OCI-LY7 (cell line): Measurements from ENCODE around the gene PEX5L. TPM values are rescaled to one million over a fixed set of nuclear protein-coding genes. Genes with fewer than 3 reads are reported as not detected.

Experiments used
- BruUV-seq: library from RNA; stranded (reverse); fragments of 400-500 nt; replicated peaks from 2 replicates; lab custom pipeline; 2021; lab: Mats Ljungman, UMichigan
- CTCF ChIA-PET: fragments of 300-600 bp; sonication (Branson Sonifier 250); formaldehyde crosslinking; loops from one replicate; lab custom pipeline; 2022; ENCODE audit warnings: antibody characterized with exemption; ENCODE audit not compliant: unreplicated experiment; lab: Charles Lee
- POLR2A ChIA-PET: fragments of 300-600 bp; sonication (Branson Sonifier 250); formaldehyde crosslinking; loops from one replicate; lab custom pipeline; 2022; ENCODE audit warnings: antibody characterized with exemption; lab: Charles Lee
- DNase-seq: peaks from one replicate; pipeline ENCODE4 v3.0.0-alpha.2; 2015; ENCODE audit warnings: low spot score
- H2AFZ ChIP-seq: fragments of 200-600 bp; sonication (generic), shearing (Covaris generic); 2 replicates; pipeline ENCODE4 v1.6.1; 2014; ENCODE audit warnings: mild to moderate bottlenecking, antibody characterized with exemption, low read length, moderate library complexity
- H3K27ac ChIP-seq: fragments of 200-600 bp; sonication (generic); 2 replicates; pipeline ENCODE4 v1.5.1; 2014; ENCODE audit warnings: mixed run types, low read depth, mild to moderate bottlenecking, moderate library complexity, low read length, inconsistent platforms; ENCODE audit not compliant: poor library complexity, severe bottlenecking
- H3K36me3 ChIP-seq: fragments of 200-600 bp; sonication (generic); 2 replicates; pipeline ENCODE4 v1.6.1; 2014; ENCODE audit warnings: mild to moderate bottlenecking, antibody characterized with exemption, low read length, moderate library complexity, mixed read lengths; ENCODE audit not compliant: insufficient read depth
- H3K4me1 ChIP-seq: fragments of 200-600 bp; sonication (generic); 2 replicates; pipeline ENCODE4 v1.5.1; 2014; ENCODE audit warnings: mild to moderate bottlenecking, low read length; ENCODE audit not compliant: insufficient read depth, poor library complexity, severe bottlenecking
- H3K4me2 ChIP-seq: fragments of 200-600 bp; sonication (generic); 2 replicates; pipeline ENCODE4 v1.6.1; 2014; ENCODE audit warnings: mild to moderate bottlenecking, low read length
- H3K4me3 ChIP-seq: fragments of 200-600 bp; sonication (generic); 2 replicates; pipeline ENCODE4 v1.5.1; 2014; ENCODE audit warnings: mild to moderate bottlenecking, low read depth, low read length; ENCODE audit not compliant: poor library complexity, severe bottlenecking
- H3K79me2 ChIP-seq: fragments of 200-600 bp; sonication (generic); 2 replicates; pipeline ENCODE4 v1.6.1; 2016; ENCODE audit warnings: low read depth, mild to moderate bottlenecking, low read length, moderate library complexity, mixed read lengths; ENCODE audit not compliant: insufficient read depth
- H3K9me2 ChIP-seq: fragments of 200-600 bp; sonication (generic); 2 replicates; pipeline ENCODE4 v1.6.1; 2016; ENCODE audit warnings: mild to moderate bottlenecking, low read length, mixed read lengths; ENCODE audit not compliant: insufficient read depth
- H3K9me3 ChIP-seq: fragments of 200-600 bp; sonication (generic); 2 replicates; pipeline ENCODE4 v1.6.1; 2014; ENCODE audit warnings: mild to moderate bottlenecking, mixed run types, low read length, mixed read lengths
- H4K20me1 ChIP-seq: fragments of 200-600 bp; sonication (generic); 2 replicates; pipeline ENCODE4 v1.6.1; 2014; ENCODE audit warnings: mild to moderate bottlenecking, antibody characterized with exemption, low read length, moderate library complexity, mixed read lengths; ENCODE audit not compliant: insufficient read depth
- CTCF ChIP-seq: fragments of 200-600 bp; sonication (generic); conservative IDR thresholded peaks from 2 replicates; pipeline ENCODE4 v1.5.1; 2014; ENCODE audit warnings: mild to moderate bottlenecking, antibody characterized with exemption, low read length, moderate library complexity, mixed read lengths
- EZH2phosphoT487 ChIP-seq: fragments of 200-600 bp; sonication (generic); IDR thresholded peaks from 2 replicates; pipeline ENCODE4 v1.6.1; 2018; ENCODE audit warnings: low read depth, borderline replicate concordance, mild to moderate bottlenecking, mixed run types, antibody characterized with exemption, low read length, moderate library complexity, mixed read lengths
- intact Hi-C: fragments of 100-400 bp; cut with micrococcal nuclease; formaldehyde crosslinking; loops from one replicate; pipeline ENCODE4 v1.10.0; 2022; ENCODE audit not compliant: unreplicated experiment
- total RNA-seq, 2 experiments: library from RNA; depleted of rRNA in 1 of 2; stranded (reverse); fragments of >200 nt in 1 of 2; shearing (Covaris generic) in 1 of 2; gene quantifications; 2 replicates each; pipeline ENCODE4 v1.2.3, GENCODE V29; 2014 to 2022

The PEX5L gene
- total RNA-seq, 2 experiments from 2014 or later: not detected

DNA sequence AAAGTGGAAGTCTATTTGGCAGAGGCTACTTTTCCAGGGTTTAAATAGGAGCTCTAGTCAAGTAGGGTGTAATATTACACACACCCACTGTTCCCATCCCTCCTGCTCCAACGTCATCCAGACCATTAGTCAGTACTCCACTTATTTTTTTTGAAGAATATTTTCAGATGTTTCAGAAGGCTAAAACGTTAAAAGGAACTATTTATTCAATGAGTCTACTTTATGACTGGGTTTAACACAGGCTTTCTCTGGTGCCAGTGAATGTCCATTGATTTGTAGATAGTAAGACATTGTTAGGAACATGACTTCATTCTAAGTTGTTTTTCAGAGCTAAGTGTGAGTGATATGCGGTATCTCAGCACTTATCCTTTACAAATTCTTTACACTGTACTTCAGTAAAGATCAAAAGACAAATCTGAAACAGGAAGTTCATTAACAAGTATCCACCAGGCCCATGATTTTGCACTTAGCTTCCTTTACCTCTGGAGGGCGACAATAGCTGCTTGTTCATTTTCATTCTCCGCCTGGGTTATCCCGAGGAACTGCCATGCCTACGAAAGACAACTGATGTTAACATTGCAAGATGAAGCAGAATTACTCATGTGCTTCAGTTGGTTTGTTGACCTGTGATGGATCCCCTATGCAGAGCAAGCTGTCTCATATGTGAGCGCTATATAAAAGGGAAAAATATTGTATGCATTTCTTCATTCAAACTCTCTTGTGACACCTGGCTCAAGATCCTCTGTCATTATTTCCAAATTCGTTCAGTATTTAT, 225.2 kb downstream of the PEX5L start:
- no peak for TF ChIP-seq EZH2phosphoT487
- TF ChIP-seq CTCF: peak; percentile 94
- no peak overlapping the region for H3K4me3 ChIP-seq
- no peaks in the 10 kb centered on the region for H4K20me1 ChIP-seq
- POLR2A ChIA-PET: interaction anchor here (0.6 to 1.4 kb wide), 10 partner anchors 10 to 1014 kb away, joined by 3 to 5 read pairs (median 3); no protein-coding TSS in a partner anchor
- no peaks in the 10 kb centered on the region for H3K9me2 ChIP-seq
- H3K9me3 ChIP-seq: no peaks in the 10 kb centered on the region
- peak; percentile 77 for DNase-seq
- H3K27ac ChIP-seq: no peak overlapping the region
- BruUV-seq: no TSS peak
- intact Hi-C loops: loop anchor here (1.0 to 5.0 kb wide), 3 partner anchors 111 to 791 kb away; partner anchors contain the start of gene TTC14
- no peaks in the 10 kb centered on the region for H3K79me2 ChIP-seq
- peak overlapping the region; percentile 84; the same call in 1 of the 2 replicates for H2AFZ ChIP-seq
- no peaks in the 10 kb centered on the region for H3K36me3 ChIP-seq
- CTCF ChIA-PET: interaction anchor here (1.1 to 1.4 kb wide), 4 partner anchors 16 to 274 kb away, joined by 3 to 4 read pairs (median 4); no protein-coding TSS in a partner anchor
- peaks cover 5% of the 10 kb centered on the region for H3K4me1 ChIP-seq
- H3K4me2 ChIP-seq: peak overlapping the region; percentile 28; the same call in 1 of the 2 replicates

- Histone ChIP-seq H3K36me3 (no peaks in the 10 kb centered on the region), H3K4me1 (peaks cover 5% of the 10 kb centered on the region), H3K79me2 (no peaks in the 10 kb centered on the region), H3K27ac (no peak overlapping the region), H2AFZ (no peak overlapping the region), H3K4me2 (no peak overlapping the region), H4K20me1 (no peaks in the 10 kb centered on the region), H3K9me3 (no peaks in the 10 kb centered on the region), H3K9me2 (no peaks in the 10 kb centered on the region), H3K4me3 (no peak overlapping the region)
- TF ChIP-seq EZH2phosphoT487: no peak
- TF ChIP-seq CTCF: no peak
- CTCF ChIA-PET: no interaction called here
- no TSS peak for BruUV-seq
- POLR2A ChIA-PET: interaction anchor here (0.6 to 0.8 kb wide), 5 partner anchors 44 to 1460 kb away, joined by 3 to 4 read pairs (median 4); no protein-coding TSS in a partner anchor
- DNase-seq: no peak
- intact Hi-C loops: loop anchor here (5.0 kb wide), 2 partner anchors 113 to 793 kb away; partner anchors contain the start of gene TTC14
Observed at GRCh38 chr3:179809639-179810038, 227.1 kb downstream of the PEX5L start.
